ENCODE data around the gene AP1B1. TPM values are rescaled to one million over a fixed set of nuclear protein-coding genes. Genes with fewer than 3 reads are reported as not detected.
A peak's percentile ranks its signal among the peaks of the same experiment; 100 is the strongest.

The AP1B1 gene
- 25.4 and 27.0 TPM in 2 replicates for polyA plus RNA-seq (2011; rRNA removed)
- 28.5 and 35.1 TPM in 2 replicates for polyA plus RNA-seq (2012; cell fraction: cytosol; rRNA removed)
- 60.1 and 82.4 TPM in 2 replicates for polyA plus RNA-seq (2012; cell fraction: nucleus; rRNA removed)
- 22.0 to 22.9 TPM (median 22.5 TPM) in 3 replicates for polyA plus RNA-seq (2017; fragmentation: RNase III; extraction: RNeasy Plus Mini Kit Qiagen cat#74134 plus additional on column Dnase treatment)
- polyA minus RNA-seq (2011; rRNA and poly(A)+ RNA removed), result 60.2 and 84.9 TPM in 2 replicates

DNA sequence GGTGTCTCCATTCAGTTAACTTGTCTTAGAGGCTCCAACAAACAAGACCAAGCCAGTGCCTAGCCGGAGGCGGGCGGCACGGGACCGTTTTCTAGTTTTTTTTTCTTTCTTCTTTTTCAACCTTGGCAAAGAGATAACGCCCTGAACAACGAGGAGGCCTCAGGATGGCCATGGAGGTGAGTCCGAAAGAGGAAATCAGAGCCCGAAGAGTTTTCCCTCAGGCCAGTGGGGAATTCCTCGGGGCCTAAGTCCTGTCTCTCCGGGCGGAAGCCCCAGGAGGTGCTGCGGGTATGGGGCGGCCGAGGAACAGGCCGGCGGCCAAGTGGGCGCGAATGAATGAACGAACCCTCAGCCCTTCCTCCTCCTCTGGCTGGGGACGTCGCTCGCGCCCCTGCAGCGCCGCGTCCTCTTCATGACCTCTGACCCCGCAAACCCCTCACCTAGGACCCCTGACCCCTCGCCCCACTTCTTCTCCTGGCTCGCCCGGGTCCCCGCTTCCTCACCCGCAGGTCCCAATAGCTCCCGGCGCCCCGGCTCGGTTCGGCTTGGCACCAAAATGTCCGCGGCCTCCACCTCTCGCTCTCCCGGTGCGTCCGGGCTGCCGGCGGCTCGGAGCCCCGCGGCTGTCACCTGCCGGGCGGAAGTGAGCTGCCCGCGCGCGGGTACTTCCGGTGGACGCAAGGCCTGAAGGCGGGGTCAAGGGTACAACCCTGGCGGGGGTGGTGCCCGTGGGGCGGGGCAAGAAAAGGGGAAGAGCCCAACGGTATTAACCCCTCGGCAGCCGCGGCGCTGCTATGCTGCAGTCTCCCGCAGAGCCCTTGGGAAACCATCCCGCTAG is at the start of gene AP1B1:
Gene AP1B1, minus strand, starts transcription at position 650 of the 838 bp plus-strand sequence. CDS start 21,327 bp downstream, outside the sequence.
- Histone ChIP-seq H3K9me3 (no peaks in the 10 kb centered on the region), H3K4me2 (peak within 1 kb of the TSS; percentile 98), H3K4me1 (peaks cover 22% of the 10 kb centered on the region), H3K27ac (peak within 1 kb of the TSS; percentile 83 to 95), H3K4me3 (peak within 1 kb of the TSS; percentile 78)
- ChIA-PET POLR2A (interaction anchor here (1.1 kb wide), 1 partner anchor 165 kb away, joined by 5 read pairs; the partner anchor contains the start of gene THOC5), CTCF (interaction anchor here (1.4 kb wide), 1 partner anchor 83 kb away, joined by 4 read pairs; no protein-coding TSS in a partner anchor)
- peak; percentile 17; the same call in 1 of the 2 replicates for TF ChIP-seq ESRRA (IDR thresholded peaks at IDR 0.05; ENCODE audit: borderline replicate concordance, low read length)
- TF ChIP-seq POLR2A (IDR thresholded peaks at IDR 0.05; ENCODE audit: low read length), result peak; percentile 69
- TF ChIP-seq ZC3H11A (IDR thresholded peaks at IDR 0.05), result no peak
- TF ChIP-seq ZNF302 (CRISPR knock-in tag; IDR thresholded peaks at IDR 0.05), result no peak
- TF ChIP-seq, protein P1, sequence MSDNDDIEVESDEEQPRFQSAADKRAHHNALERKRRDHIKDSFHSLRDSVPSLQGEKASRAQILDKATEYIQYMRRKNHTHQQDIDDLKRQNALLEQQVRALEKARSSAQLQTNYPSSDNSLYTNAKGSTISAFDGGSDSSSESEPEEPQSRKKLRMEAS (IDR thresholded peaks at IDR 0.05), result peak; percentile 45; the same call in 1 of the 2 replicates
- no peak for TF ChIP-seq NR3C1 (IDR thresholded peaks at IDR 0.05)
- 0 out of 5 replicates have a peak, but pooled peaks of 1 of the 2 experiments have one; percentile 38 for TF ChIP-seq JUN (IDR thresholded peaks at IDR 0.05)
- TF ChIP-seq CHD2 (IDR thresholded peaks at IDR 0.05; ENCODE audit: low read length, partially characterized antibody), result no peak
- peak; percentile 65; the same call in 1 of the 2 replicates for TF ChIP-seq PHF8 (IDR thresholded peaks at IDR 0.05; ENCODE audit: borderline replicate concordance, low read depth)
- FAIRE-seq (no peak), DNase-seq (ENCODE audit: low read depth in 1 of 2, low spot score in 1 of 2) (peak; percentile 86 to 89), ATAC-seq (peak; percentile 95 to 98)
- 3% methylated on average over 32 of the region's 68 CpGs for WGBS (ENCODE audit: missing lambda C conversion rate)

- Histone ChIP-seq H3K27ac (no peak overlapping the region), H3K9me3 (no peaks in the 10 kb centered on the region), H3K4me3 (no peak overlapping the region), H3K4me2 (no peak overlapping the region), H3K4me1 (no peaks in the 10 kb centered on the region)
- TF ChIP-seq NPAS2 (CRISPR knock-in tag; IDR thresholded peaks at IDR 0.05; ENCODE audit: borderline replicate concordance) (no peak), RAD21 (conservative IDR thresholded peaks at IDR 0.05 in 1 of 2, IDR thresholded peaks at IDR 0.05 in 1 of 2) (no peak), ZFP36 (IDR thresholded peaks at IDR 0.05; ENCODE audit: borderline replicate concordance, partially characterized antibody) (no peak), ELK1 (IDR thresholded peaks at IDR 0.05; ENCODE audit: low read depth, low read length) (no peak), CEBPB (IDR thresholded peaks at IDR 0.05) (no peak), ZC3H11A (IDR thresholded peaks at IDR 0.05) (no peak), SREBF2 (IDR thresholded peaks at IDR 0.05) (no peak), CHD2 (IDR thresholded peaks at IDR 0.05; ENCODE audit: low read length, partially characterized antibody) (no peak), NFE2L2 (conservative IDR thresholded peaks at IDR 0.05; ENCODE audit: low read length) (no peak), MYC (IDR thresholded peaks at IDR 0.05; ENCODE audit: borderline replicate concordance, low read length) (no peak), FOSB (CRISPR knock-in tag; IDR thresholded peaks at IDR 0.05) (no peak), TP53 (CRISPR knock-in tag; IDR thresholded peaks at IDR 0.05) (no peak), ATOH8 (CRISPR knock-in tag; IDR thresholded peaks at IDR 0.05; ENCODE audit: low read depth) (no peak), JUNB (IDR thresholded peaks at IDR 0.05) (no peak), JUN (IDR thresholded peaks at IDR 0.05) (no peak)
- DNase-seq (ENCODE audit: low read depth in 1 of 2, low spot score in 1 of 2) (no peak), FAIRE-seq (no peak), ATAC-seq (no peak)
- CTCF ChIA-PET, result interaction anchor here (1.0 to 1.2 kb wide), 3 partner anchors 35 to 190 kb away, joined by 3 read pairs; no protein-coding TSS in a partner anchor
- 41% methylated on average over 5 of the region's 5 CpGs for WGBS (ENCODE audit: missing lambda C conversion rate)
- POLR2A ChIA-PET, result interaction anchor here (0.7 kb wide), 1 partner anchor 13 kb away, joined by 3 read pairs; no protein-coding TSS in a partner anchor
Measured at GRCh38 chr22:29435236-29436136, 47.1 kb upstream of the AP1B1 start.

All from A549 (cell line).